ENCODE measurements around the gene B3GNT3.

GRCh38 chr19:17755977-17756670, 38.8 kb upstream of the B3GNT3 start:
- TF ChIP-seq CTCF (IDR thresholded peaks at IDR 0.05; ENCODE audit: low read depth, low read length): no peak
- TF ChIP-seq EZH2phosphoT487 (IDR thresholded peaks at IDR 0.05; ENCODE audit: low read depth): no peak

Data from OCI-LY3 (cell line).